Gastrocnemius medialis (tissue), 4 donors: Measurements from ENCODE around the gene KLHL29. TPM values are rescaled to one million over a fixed set of nuclear protein-coding genes. Genes with fewer than 3 reads are reported as not detected.

Experiments
- ATAC-seq, 2 donors: fragments of 150-250 bp; one replicate each; pipeline ENCODE4 v1.9.1; 2016
- DNase-seq, 2 donors: peaks; one replicate each; pipeline ENCODE4 v3.0.0-alpha.2; 2019
- H3K27ac ChIP-seq, 4 donors: fragments of 200-600 bp; sonication (generic); 1 replicate in 1 of 4; 2 replicates in 3 of 4; pipeline ENCODE4 v1.5.1; 2016 to 2018; ENCODE audit warnings: mild to moderate bottlenecking in 2 of 4, moderate library complexity in 1 of 4
- H3K27me3 ChIP-seq, 3 donors: fragments of 200-600 bp; sonication (generic) in 2 of 3; 1 replicate in 1 of 3; 2 replicates in 2 of 3; pipeline versions ENCODE4 v1.5.1 to v1.6.0; 2016 to 2019; ENCODE audit warnings: mild to moderate bottlenecking in 1 of 3, moderate library complexity in 1 of 3
- H3K36me3 ChIP-seq, 2 donors: fragments of 200-600 bp; sonication (generic) in 1 of 2; one replicate each; pipeline ENCODE4 v1.5.1; 2017 to 2018
- H3K4me1 ChIP-seq, 2 donors: fragments of 200-600 bp; sonication (generic) in 1 of 2; one replicate each; pipeline ENCODE4 v1.5.1; 2016 to 2017; ENCODE audit warnings: mild to moderate bottlenecking in 2 of 2
- H3K4me3 ChIP-seq, 4 donors: fragments of 200-600 bp; sonication (generic) in 3 of 4; 1 replicate in 1 of 4; 2 replicates in 3 of 4; pipeline ENCODE4 v1.5.1; 2016 to 2019; ENCODE audit warnings: mild to moderate bottlenecking in 2 of 4
- H3K9me3 ChIP-seq, 3 donors: fragments of 200-600 bp; sonication (generic) in 2 of 3; 1 replicate in 1 of 3; 2 replicates in 2 of 3; pipeline ENCODE4 v1.5.1; 2016 to 2019
- POLR2A ChIP-seq, 2 donors: fragments of 450-650 bp; IDR thresholded peaks; one replicate each; pipeline ENCODE4 v1.6.1; 2017; ENCODE audit warnings: antibody characterized with exemption in 2 of 2, mild to moderate bottlenecking in 2 of 2, moderate library complexity in 2 of 2
- in situ Hi-C, 4 donors: fragments of 200-750 bp; cut with MboI; loops; one replicate each; pipeline versions ENCODE4 v1.15.0 to v1.8.0; 2017; ENCODE audit warnings: low sequenced_read_pairs in 4 of 4
- intact Hi-C: fragments of 100-400 bp; cut with DNase I; formaldehyde crosslinking; loops from one replicate; pipeline ENCODE4 v1.15.1; 2023; ENCODE audit warnings: low total_unique reads
- total RNA-seq, 4 donors: library from RNA; depleted of rRNA; stranded (reverse); fragments of >200 nt; gene quantifications; one replicate each; pipeline versions ENCODE4 v1.1.0 to v1.2.3, GENCODE V29; 2016
- TF ChIP-seq, protein P1 (sequence below), 5 experiments: fragments of 450-650 bp in 3 of 5; fragments of 200-600 bp in 2 of 5; sonication (generic) in 2 of 5; IDR thresholded peaks in 4 of 5; conservative IDR thresholded peaks in 1 of 5; 1 replicate in 4 of 5; 2 replicates in 1 of 5; pipeline ENCODE4 v1.5.1; 2016 to 2019; ENCODE audit warnings: antibody characterized with exemption in 5 of 5, mild to moderate bottlenecking in 3 of 5, moderate library complexity in 3 of 5

The KLHL29 gene
- total RNA-seq, 4 donors from 2014 or later: 4.3 to 24.9 (median 8.7) TPM

GRCh38 chr2:23356711-23357110 lies 28.3 kb upstream of the KLHL29 start:
- no peaks in the 10 kb centered on the region for H3K36me3 ChIP-seq
- H3K9me3 ChIP-seq: no peaks in the 10 kb centered on the region
- DNase-seq: no peak
- H3K4me3 ChIP-seq: no peak overlapping the region
- no peak for ATAC-seq
- in situ Hi-C loops: loop anchor here in 1 of 4 donors (10.0 kb wide), 1 partner anchor 1002 kb away; no protein-coding TSS in a partner anchor
- H3K27me3 ChIP-seq: no peaks in the 10 kb centered on the region
- H3K4me1 ChIP-seq: peaks cover 0 to 2% of the 10 kb centered on the region in 2 donors
- H3K27ac ChIP-seq: no peak overlapping the region
- TF ChIP-seq, protein P1, sequence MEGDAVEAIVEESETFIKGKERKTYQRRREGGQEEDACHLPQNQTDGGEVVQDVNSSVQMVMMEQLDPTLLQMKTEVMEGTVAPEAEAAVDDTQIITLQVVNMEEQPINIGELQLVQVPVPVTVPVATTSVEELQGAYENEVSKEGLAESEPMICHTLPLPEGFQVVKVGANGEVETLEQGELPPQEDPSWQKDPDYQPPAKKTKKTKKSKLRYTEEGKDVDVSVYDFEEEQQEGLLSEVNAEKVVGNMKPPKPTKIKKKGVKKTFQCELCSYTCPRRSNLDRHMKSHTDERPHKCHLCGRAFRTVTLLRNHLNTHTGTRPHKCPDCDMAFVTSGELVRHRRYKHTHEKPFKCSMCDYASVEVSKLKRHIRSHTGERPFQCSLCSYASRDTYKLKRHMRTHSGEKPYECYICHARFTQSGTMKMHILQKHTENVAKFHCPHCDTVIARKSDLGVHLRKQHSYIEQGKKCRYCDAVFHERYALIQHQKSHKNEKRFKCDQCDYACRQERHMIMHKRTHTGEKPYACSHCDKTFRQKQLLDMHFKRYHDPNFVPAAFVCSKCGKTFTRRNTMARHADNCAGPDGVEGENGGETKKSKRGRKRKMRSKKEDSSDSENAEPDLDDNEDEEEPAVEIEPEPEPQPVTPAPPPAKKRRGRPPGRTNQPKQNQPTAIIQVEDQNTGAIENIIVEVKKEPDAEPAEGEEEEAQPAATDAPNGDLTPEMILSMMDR (IDR thresholded peaks at IDR 0.05 in 4 of 5, conservative IDR thresholded peaks at IDR 0.05 in 1 of 5): no peak
- no peak for TF ChIP-seq POLR2A (IDR thresholded peaks at IDR 0.05)
- intact Hi-C loops: no loop called here

DNA sequence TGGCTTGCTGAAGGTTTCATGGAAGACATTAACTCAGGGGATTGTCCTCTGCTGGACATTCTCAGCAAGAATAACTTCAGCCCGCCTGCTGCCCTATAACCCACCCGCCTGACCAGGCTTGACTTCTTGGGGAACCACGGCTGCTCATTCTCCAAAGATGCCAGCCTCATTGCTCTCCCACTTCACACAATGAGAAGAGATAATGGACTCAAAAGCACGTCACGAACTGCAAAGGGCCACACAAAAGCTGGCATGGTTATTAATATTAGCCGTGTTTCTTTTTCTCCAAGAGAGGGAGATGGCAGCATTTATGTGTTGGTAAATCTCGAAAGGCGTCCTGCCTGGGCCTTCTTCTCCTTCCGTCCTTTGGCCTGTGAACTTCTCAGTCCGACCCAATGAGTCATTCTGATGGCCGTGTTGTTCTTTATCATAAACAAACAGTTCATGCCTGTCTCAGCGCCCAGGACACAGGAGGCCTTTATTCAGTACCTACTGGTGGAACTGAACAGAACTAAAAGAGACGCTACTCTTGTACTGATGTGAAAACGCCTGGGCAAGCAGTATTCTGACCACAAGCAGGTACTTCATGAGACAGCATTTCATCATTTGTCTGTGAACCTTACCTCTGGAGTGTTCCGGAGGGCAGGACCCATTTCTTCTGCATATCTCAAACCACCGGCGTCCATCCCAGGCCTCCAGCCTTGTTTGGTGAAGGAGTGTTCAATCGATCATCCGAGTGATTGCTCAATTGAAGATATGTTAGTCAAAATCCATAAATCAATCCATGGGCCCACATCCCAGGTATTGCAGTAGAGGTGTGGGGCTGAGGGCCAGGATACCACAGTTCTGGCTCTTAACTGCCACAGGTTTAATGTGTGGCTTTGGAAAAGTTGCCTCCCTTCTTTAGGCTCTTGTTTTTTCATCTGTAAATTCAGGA lies 25.1 kb upstream of the KLHL29 start:
- ATAC-seq (no peak), DNase-seq (no peak)
- no peaks in the 10 kb centered on the region for H3K27me3 ChIP-seq
- H3K27ac ChIP-seq: no peak overlapping the region
- intact Hi-C loops (loop anchor here (10.0 kb wide), 1 partner anchor 285 kb away; no protein-coding TSS in a partner anchor), in situ Hi-C loops (loop anchor here in 1 of 4 donors (10.0 kb wide), 1 partner anchor 1005 kb away; no protein-coding TSS in a partner anchor)
- H3K4me1 ChIP-seq: no peaks in the 10 kb centered on the region
- TF ChIP-seq, protein P1 (IDR thresholded peaks at IDR 0.05 in 4 of 5, conservative IDR thresholded peaks at IDR 0.05 in 1 of 5): no peak
- no peak for TF ChIP-seq POLR2A (IDR thresholded peaks at IDR 0.05)
- no peak overlapping the region for H3K4me3 ChIP-seq
- H3K9me3 ChIP-seq: no peaks in the 10 kb centered on the region
- no peaks in the 10 kb centered on the region for H3K36me3 ChIP-seq

GRCh38 chr2:23360571-23361125 lies 24.3 kb upstream of the KLHL29 start:
- no peaks in the 10 kb centered on the region for H3K4me1 ChIP-seq
- H3K4me3 ChIP-seq: no peak overlapping the region
- no peak overlapping the region for H3K27ac ChIP-seq
- no peak for TF ChIP-seq POLR2A (IDR thresholded peaks at IDR 0.05)
- TF ChIP-seq, protein P1 (IDR thresholded peaks at IDR 0.05 in 4 of 5, conservative IDR thresholded peaks at IDR 0.05 in 1 of 5): no peak
- intact Hi-C loops (loop anchor here (10.0 kb wide), 1 partner anchor 284 kb away; no protein-coding TSS in a partner anchor), in situ Hi-C loops (no loop called here)
- no peak for ATAC-seq
- H3K9me3 ChIP-seq: no peaks in the 10 kb centered on the region
- H3K36me3 ChIP-seq: no peaks in the 10 kb centered on the region
- DNase-seq: no peak
- no peaks in the 10 kb centered on the region for H3K27me3 ChIP-seq

DNA sequence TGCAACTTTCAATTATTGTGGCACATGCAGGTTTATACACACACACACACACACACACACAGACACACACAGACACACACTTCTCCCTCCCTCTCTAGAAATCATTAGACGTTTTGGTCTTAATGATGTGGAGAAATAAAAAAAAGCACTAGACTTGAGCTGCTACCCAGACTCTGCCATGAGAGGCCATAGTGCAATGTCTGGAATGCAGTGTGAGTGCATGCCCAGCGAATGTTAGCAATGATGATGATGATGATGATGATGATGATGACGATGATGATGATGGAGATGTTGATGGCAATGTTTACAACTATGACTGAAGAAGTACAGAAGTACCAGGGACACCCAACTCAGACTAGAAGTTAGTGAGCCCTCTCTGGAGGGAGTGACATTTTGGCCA lies 23.8 kb upstream of the KLHL29 start:
- DNase-seq: no peak
- no peaks in the 10 kb centered on the region for H3K36me3 ChIP-seq
- no peak overlapping the region for H3K4me3 ChIP-seq
- no peak for ATAC-seq
- no peak overlapping the region for H3K27ac ChIP-seq
- intact Hi-C loops: loop anchor here (10.0 kb wide), 1 partner anchor 284 kb away; no protein-coding TSS in a partner anchor
- in situ Hi-C loops: no loop called here
- H3K9me3 ChIP-seq: no peaks in the 10 kb centered on the region
- TF ChIP-seq POLR2A (IDR thresholded peaks at IDR 0.05): no peak
- TF ChIP-seq, protein P1 (IDR thresholded peaks at IDR 0.05 in 4 of 5, conservative IDR thresholded peaks at IDR 0.05 in 1 of 5): no peak
- no peaks in the 10 kb centered on the region for H3K4me1 ChIP-seq
- no peaks in the 10 kb centered on the region for H3K27me3 ChIP-seq
